GM12864 (cell line): ENCODE data around the gene FILIP1L.

Experiments
- DNase-seq: peaks from one replicate; pipeline ENCODE4 v3.0.0-alpha.2; 2011; ENCODE audit warnings: low read depth
- H3K4me3 ChIP-seq: 2 replicates; pipeline ENCODE4 v1.5.1; 2011; ENCODE audit warnings: mild to moderate bottlenecking, low read depth, low read length, control low read depth
- TF ChIP-seq, protein P1 (sequence below): IDR thresholded peaks from 2 replicates; pipeline ENCODE4 v1.5.1; 2011; ENCODE audit warnings: low read depth, mild to moderate bottlenecking, moderate library complexity, low read length, control low read depth, inconsistent platforms; ENCODE audit errors: missing control alignments

Gene FILIP1L

DNA sequence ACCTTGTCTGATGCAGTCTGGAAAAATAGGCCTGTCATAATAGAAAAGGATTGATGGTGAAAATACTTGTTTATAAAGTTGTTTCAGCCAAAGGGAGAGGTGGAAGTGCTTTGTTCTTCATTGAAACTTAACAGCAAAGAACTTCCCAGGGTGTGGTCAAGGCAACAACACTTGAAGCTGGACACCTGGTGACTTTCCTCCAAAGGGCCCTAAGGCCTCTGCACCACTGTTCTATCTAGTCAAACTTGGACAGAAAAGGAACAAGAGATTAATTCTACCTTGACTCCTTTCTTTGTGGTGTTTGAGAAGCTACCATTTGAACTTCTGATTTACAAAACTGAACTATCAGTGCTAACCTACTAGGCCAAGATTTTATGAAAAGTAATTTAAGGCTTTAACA lies 194.6 kb downstream of the FILIP1L start:
- no peak for DNase-seq
- H3K4me3 ChIP-seq: no peak overlapping the region
- TF ChIP-seq, protein P1, sequence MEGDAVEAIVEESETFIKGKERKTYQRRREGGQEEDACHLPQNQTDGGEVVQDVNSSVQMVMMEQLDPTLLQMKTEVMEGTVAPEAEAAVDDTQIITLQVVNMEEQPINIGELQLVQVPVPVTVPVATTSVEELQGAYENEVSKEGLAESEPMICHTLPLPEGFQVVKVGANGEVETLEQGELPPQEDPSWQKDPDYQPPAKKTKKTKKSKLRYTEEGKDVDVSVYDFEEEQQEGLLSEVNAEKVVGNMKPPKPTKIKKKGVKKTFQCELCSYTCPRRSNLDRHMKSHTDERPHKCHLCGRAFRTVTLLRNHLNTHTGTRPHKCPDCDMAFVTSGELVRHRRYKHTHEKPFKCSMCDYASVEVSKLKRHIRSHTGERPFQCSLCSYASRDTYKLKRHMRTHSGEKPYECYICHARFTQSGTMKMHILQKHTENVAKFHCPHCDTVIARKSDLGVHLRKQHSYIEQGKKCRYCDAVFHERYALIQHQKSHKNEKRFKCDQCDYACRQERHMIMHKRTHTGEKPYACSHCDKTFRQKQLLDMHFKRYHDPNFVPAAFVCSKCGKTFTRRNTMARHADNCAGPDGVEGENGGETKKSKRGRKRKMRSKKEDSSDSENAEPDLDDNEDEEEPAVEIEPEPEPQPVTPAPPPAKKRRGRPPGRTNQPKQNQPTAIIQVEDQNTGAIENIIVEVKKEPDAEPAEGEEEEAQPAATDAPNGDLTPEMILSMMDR: no peak

- TF ChIP-seq, protein P1: no peak
Measured at GRCh38 chr3:99918715-99919114, 195.6 kb downstream of the FILIP1L start.

GRCh38 chr3:99915906-99916432 lies 198.3 kb downstream of the FILIP1L start:
- no peak overlapping the region for H3K4me3 ChIP-seq
- no peak for DNase-seq
- TF ChIP-seq, protein P1: no peak

More at GRCh38 chr3:99918715-99919114, 195.6 kb downstream of the FILIP1L start:
- DNase-seq: no peak
- no peak overlapping the region for H3K4me3 ChIP-seq

DNA sequence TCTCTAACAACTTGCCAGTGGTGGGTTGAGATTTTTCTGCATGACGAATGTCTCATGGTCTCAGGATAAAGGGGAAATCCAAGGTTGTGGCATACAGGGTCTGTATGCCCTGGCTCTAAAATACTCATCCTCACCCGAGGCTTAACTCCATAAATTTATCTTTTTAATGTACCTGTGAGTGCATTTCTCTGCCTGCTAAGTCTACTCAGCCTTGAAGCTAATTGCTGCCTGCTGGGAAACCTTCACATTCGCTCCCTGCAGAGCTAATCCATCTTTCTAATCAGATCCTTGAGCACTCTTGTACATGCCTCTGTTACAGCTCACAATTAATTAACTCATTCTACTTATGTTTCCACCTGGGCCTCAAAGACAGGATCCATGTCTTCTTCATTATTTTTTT lies 202.9 kb downstream of the FILIP1L start:
- DNase-seq: no peak
- H3K4me3 ChIP-seq: no peak overlapping the region
- TF ChIP-seq, protein P1: no peak

- H3K4me3 ChIP-seq: no peak overlapping the region
- no peak for DNase-seq
- TF ChIP-seq, protein P1: no peak
Measured at GRCh38 chr3:99910752-99911290, 203.5 kb downstream of the FILIP1L start.

- H3K4me3 ChIP-seq: no peak overlapping the region
- TF ChIP-seq, protein P1: no peak
- DNase-seq: no peak
Measured at GRCh38 chr3:99909714-99910495, 204.4 kb downstream of the FILIP1L start.
